Nephron (organoid): ENCODE measurements around the gene SBF2.

Experiments
- H3K27ac Mint-ChIP-seq, 3 experiments: 2 replicates each; pipeline ENCODE4 v1.8.0; 2020; ENCODE audit warnings: mixed read lengths in 3 of 3, mild to moderate bottlenecking in 2 of 3, moderate library complexity in 1 of 3
- H3K27me3 Mint-ChIP-seq: 2 replicates; pipeline ENCODE4 v1.8.0; 2021; ENCODE audit warnings: low read depth, mild to moderate bottlenecking, moderate library complexity, mixed read lengths
- H3K36me3 Mint-ChIP-seq: 2 replicates; pipeline ENCODE4 v1.8.0; 2020; ENCODE audit warnings: low read depth, mixed read lengths
- H3K4me1 Mint-ChIP-seq: 2 replicates; pipeline ENCODE4 v1.8.0; 2020; ENCODE audit warnings: mixed read lengths
- H3K4me3 Mint-ChIP-seq, 3 experiments: 2 replicates each; pipeline ENCODE4 v1.8.0; 2020; ENCODE audit warnings: mild to moderate bottlenecking in 3 of 3, mixed read lengths in 3 of 3, moderate library complexity in 2 of 3
- H3K9me3 Mint-ChIP-seq: 2 replicates; pipeline ENCODE4 v1.8.0; 2020; ENCODE audit warnings: mixed read lengths
- TF ChIP-seq, protein P1 (sequence below), 3 experiments: fragments of 200-600 bp; sonication (generic); IDR thresholded peaks; one replicate each; pipeline ENCODE4 v1.5.0; 2021; ENCODE audit warnings: antibody characterized with exemption in 3 of 3; ENCODE audit not compliant: unreplicated experiment in 3 of 3

Gene SBF2

DNA sequence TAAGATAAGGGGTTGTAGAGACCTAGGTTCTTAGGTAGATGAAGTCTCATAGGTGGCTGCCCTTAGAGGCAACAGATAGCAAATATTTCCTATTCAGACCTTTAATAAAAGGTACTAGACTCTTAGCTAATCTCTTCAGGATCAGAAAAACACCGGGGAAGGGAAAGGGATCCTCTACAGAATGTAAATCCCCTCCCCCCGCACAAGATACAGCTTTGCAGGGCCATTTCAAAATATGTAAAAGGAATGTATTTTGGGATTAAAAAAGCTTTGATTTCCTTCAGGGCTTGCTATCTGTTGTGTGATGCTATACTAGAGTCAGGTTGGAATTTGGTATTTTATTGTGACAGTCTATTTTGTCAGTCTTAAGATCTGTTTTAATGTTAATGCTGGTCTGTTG lies 517.0 kb downstream of the SBF2 start:
- H3K9me3 Mint-ChIP-seq: no peaks in the 10 kb centered on the region
- TF ChIP-seq, protein P1, sequence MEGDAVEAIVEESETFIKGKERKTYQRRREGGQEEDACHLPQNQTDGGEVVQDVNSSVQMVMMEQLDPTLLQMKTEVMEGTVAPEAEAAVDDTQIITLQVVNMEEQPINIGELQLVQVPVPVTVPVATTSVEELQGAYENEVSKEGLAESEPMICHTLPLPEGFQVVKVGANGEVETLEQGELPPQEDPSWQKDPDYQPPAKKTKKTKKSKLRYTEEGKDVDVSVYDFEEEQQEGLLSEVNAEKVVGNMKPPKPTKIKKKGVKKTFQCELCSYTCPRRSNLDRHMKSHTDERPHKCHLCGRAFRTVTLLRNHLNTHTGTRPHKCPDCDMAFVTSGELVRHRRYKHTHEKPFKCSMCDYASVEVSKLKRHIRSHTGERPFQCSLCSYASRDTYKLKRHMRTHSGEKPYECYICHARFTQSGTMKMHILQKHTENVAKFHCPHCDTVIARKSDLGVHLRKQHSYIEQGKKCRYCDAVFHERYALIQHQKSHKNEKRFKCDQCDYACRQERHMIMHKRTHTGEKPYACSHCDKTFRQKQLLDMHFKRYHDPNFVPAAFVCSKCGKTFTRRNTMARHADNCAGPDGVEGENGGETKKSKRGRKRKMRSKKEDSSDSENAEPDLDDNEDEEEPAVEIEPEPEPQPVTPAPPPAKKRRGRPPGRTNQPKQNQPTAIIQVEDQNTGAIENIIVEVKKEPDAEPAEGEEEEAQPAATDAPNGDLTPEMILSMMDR (IDR thresholded peaks at IDR 0.05; ENCODE audit: unreplicated experiment in 3 of 3): no peak

DNA sequence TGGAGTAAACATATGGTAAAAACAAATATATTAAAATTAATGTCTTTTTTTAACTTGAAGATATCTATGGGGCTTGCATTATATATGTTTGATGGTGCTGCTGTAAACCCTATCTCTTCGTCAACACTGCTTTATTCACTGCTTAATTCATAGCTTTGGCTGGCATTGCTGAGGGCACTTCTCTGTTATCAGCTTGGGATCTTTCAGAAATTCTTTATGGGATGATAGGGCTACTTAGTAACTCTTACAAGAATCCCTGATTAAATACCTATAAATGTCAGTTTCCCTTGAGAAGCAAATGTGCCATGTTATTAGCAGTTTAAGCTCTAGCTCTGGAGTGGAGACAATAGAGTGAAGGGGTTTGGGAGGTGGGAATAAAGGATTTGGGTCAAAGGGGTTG lies 517.8 kb downstream of the SBF2 start:
- TF ChIP-seq, protein P1 (IDR thresholded peaks at IDR 0.05; ENCODE audit: unreplicated experiment in 3 of 3): no peak
- H3K9me3 Mint-ChIP-seq: no peaks in the 10 kb centered on the region
- H3K27me3 Mint-ChIP-seq: no peaks in the 10 kb centered on the region
- peaks cover 33% of the 10 kb centered on the region for H3K4me1 Mint-ChIP-seq
- H3K4me3 Mint-ChIP-seq: no peak overlapping the region
- H3K27ac Mint-ChIP-seq: no peak overlapping the region
- H3K36me3 Mint-ChIP-seq: peaks cover 45% of the 10 kb centered on the region

More for the DNA sequence above, 517.0 kb downstream of the SBF2 start:
- Mint-ChIP-seq H3K27me3 (no peaks in the 10 kb centered on the region), H3K4me1 (peaks cover 24% of the 10 kb centered on the region), H3K4me3 (no peak overlapping the region), H3K27ac (no peak overlapping the region), H3K36me3 (peaks cover 49% of the 10 kb centered on the region)

DNA sequence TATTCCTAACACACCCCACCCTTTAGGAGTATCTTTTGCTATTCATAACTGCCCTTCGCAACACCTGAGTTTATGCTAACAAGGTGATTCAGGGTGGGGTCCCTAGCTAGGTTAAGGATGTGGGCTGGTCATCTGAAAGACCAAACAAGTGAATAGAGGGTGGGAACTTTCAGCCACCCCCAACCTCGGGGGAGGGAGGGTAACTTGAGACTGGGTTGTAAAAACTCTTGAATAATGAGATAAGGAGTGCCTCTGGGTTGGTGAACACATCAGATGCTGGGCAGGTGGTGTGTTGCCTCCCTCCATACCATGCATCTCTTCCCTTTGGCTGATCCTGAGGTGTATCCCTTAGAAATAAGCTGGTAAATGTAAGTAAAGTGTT lies 518.6 kb downstream of the SBF2 start:
- TF ChIP-seq, protein P1 (IDR thresholded peaks at IDR 0.05; ENCODE audit: unreplicated experiment in 3 of 3): no peak
- Mint-ChIP-seq H3K9me3 (no peaks in the 10 kb centered on the region), H3K27ac (peak overlapping the region in 2 of 3 experiments; percentile 33 to 36), H3K36me3 (peaks cover 37% of the 10 kb centered on the region), H3K27me3 (no peaks in the 10 kb centered on the region), H3K4me1 (peaks cover 39% of the 10 kb centered on the region), H3K4me3 (no peak overlapping the region)

DNA sequence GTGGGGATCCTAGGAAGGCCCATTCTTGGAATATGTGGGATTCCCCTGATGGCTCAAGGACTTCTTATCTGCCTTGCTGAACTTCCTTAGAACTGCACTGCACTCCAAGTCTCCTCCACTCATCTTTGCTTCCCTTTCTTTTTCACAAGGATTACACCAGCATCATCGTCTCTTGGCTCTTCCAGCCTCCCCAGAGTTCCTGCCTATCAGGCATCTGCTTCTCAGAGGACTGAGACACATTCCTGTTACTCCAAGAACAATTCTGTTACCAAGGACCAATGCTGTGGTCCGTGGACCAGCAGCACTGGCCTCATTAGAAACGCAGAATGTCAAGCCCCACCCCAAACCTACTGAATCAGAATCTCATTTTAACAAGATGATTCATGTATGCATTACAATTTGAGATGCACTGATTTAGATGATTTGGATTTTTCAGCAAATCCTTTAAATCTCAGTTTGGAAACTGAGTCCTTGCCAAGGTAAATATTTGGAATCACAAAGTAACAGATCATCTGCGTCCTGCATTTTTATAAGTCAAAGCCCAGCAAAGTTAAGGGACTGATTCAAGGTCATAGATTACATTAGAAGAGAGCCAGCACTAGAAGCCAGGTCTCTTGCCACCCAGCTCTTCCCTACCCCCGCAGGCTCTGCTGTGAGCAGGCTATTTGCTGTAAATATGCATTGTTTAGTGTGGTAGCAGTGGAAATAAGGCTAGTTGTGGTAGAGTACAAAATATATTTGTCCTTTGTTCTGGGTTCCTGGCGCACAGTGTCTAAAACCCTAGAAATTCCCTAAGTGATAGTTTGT lies 519.2 kb downstream of the SBF2 start:
- H3K9me3 Mint-ChIP-seq: no peaks in the 10 kb centered on the region
- H3K27ac Mint-ChIP-seq: peak overlapping the region in 2 of 3 experiments; percentile 33 to 36
- H3K4me3 Mint-ChIP-seq: no peak overlapping the region
- H3K36me3 Mint-ChIP-seq: peaks cover 31% of the 10 kb centered on the region
- H3K27me3 Mint-ChIP-seq: no peaks in the 10 kb centered on the region
- TF ChIP-seq, protein P1 (IDR thresholded peaks at IDR 0.05; ENCODE audit: unreplicated experiment in 3 of 3): no peak
- peaks cover 43% of the 10 kb centered on the region for H3K4me1 Mint-ChIP-seq

DNA sequence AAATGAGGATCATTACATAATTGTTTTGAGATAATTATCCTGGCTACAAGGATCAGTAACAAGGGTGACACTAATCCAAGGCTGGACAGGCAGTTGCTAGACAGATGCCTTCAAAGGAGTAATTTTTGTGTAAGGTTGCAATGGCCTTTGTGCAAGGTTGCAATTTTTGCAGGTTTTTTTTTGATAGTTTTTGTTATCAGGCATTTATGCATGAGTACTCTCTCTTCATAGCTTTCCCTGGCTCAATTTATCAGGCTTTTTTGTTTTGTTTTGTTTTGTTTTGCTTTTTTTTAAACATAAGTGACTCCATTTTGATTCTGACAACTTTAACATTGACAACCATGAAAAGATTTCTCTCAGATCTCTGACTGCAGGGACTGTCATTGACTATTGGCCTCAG lies 519.9 kb downstream of the SBF2 start:
- H3K36me3 Mint-ChIP-seq: peaks cover 28% of the 10 kb centered on the region
- TF ChIP-seq, protein P1 (IDR thresholded peaks at IDR 0.05; ENCODE audit: unreplicated experiment in 3 of 3): no peak
- peaks cover 50% of the 10 kb centered on the region for H3K4me1 Mint-ChIP-seq
- no peaks in the 10 kb centered on the region for H3K27me3 Mint-ChIP-seq
- H3K4me3 Mint-ChIP-seq: no peak overlapping the region
- no peaks in the 10 kb centered on the region for H3K9me3 Mint-ChIP-seq
- peak overlapping the region in 2 of 3 experiments; percentile 33 to 36 for H3K27ac Mint-ChIP-seq

DNA sequence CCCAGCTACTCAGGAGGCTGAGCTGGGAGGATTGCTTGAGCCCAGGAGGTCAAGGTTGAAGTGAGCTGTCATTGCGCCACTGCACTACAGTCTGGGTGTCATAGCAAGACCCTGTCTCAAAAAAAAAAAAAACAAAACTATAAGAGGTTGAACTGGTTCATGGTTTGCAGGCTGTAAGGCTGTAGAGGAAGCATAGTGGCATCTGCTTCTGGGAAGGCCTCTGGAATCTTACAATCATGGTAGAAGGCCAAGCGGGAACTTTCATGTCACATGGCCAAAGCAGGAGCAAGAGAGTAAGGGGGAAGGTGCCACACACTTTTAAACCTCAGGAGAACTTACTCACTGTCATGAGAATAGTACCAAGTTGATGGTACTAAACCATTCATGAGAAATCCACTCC lies 520.5 kb downstream of the SBF2 start:
- peaks cover 56% of the 10 kb centered on the region for H3K4me1 Mint-ChIP-seq
- H3K36me3 Mint-ChIP-seq: peaks cover 27% of the 10 kb centered on the region
- TF ChIP-seq, protein P1 (IDR thresholded peaks at IDR 0.05; ENCODE audit: unreplicated experiment in 3 of 3): no peak
- H3K27ac Mint-ChIP-seq: peak overlapping the region in 1 of 3 experiments; percentile 36
- H3K4me3 Mint-ChIP-seq: no peak overlapping the region
- no peaks in the 10 kb centered on the region for H3K9me3 Mint-ChIP-seq
- H3K27me3 Mint-ChIP-seq: no peaks in the 10 kb centered on the region
